ENCODE results near the gene MARCHF2.

DNA sequence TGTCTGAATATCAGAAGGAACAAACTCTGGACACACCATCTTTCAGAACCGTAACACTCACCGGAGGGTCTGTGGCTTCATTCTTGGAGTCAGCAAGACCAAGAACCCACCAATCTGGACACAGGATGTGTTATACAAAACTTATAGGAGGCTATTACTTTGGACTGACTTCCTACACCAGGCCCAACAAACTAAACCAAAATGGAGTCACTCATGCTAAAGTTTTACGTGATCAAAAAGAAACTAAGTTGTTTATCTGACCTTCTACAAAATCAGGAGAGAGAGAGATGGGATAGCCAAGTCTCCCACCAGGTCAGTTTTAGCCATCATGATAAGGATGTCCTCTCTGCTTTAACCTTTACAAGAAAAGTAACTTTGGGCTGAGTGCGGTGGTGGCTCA is 26.1 kb upstream of the MARCHF2 start:
- TF ChIP-seq ARNT (IDR thresholded peaks at IDR 0.05) (no peak), FOXK2 (IDR thresholded peaks at IDR 0.05) (no peak), SP1 (IDR thresholded peaks at IDR 0.05) (no peak), FOXM1 (IDR thresholded peaks at IDR 0.05; ENCODE audit: borderline replicate concordance) (no peak), LEF1 (IDR thresholded peaks at IDR 0.05; ENCODE audit: borderline replicate concordance) (no peak), HDGF (IDR thresholded peaks at IDR 0.05; ENCODE audit: borderline replicate concordance) (no peak), FOXA1 (IDR thresholded peaks at IDR 0.05) (no peak)
